Measurements from ENCODE around the gene ZFYVE16.
A peak's percentile ranks its signal among the peaks of the same experiment; 100 is the strongest.
"Not testable (repeated sequence)": the region's sequence is repeated elsewhere in the genome, so short reads cannot be mapped to it uniquely, and the experiment has no call there.

The ZFYVE16 gene

GRCh38 chr5:80407735-80408483, at the start of gene ZFYVE16:
ZFYVE16 (plus strand) TSS chr5:80408064; CDS start chr5:80434148, 26,084 bp downstream.
- DNase-seq = peak; percentile 100

GRCh38 chr5:80360914-80361444, 46.9 kb upstream of the ZFYVE16 start:
- no peak for DNase-seq

GRCh38 chr5:80364892-80365291, 43.0 kb upstream of the ZFYVE16 start:
- DNase-seq = no peak

- DNase-seq = no peak
These were observed 39.0 kb upstream of the ZFYVE16 start for GRCh38 chr5:80368661-80369480.

- no peak for DNase-seq
These were observed 38.3 kb upstream of the ZFYVE16 start for GRCh38 chr5:80369521-80369920.

GRCh38 chr5:80370390-80370789, 37.5 kb upstream of the ZFYVE16 start:
- DNase-seq = peak; percentile 41

GRCh38 chr5:80372780-80373179, 35.1 kb upstream of the ZFYVE16 start:
- no peak for DNase-seq

- no peak for DNase-seq
These were observed 33.7 kb upstream of the ZFYVE16 start for GRCh38 chr5:80374188-80374587.

GRCh38 chr5:80376557-80376956, 31.3 kb upstream of the ZFYVE16 start:
- no peak for DNase-seq

GRCh38 chr5:80382488-80382887, 25.4 kb upstream of the ZFYVE16 start:
- no peak for DNase-seq

- DNase-seq = peak; percentile 57
These were observed 20.6 kb upstream of the ZFYVE16 start for GRCh38 chr5:80387063-80387768.

- DNase-seq = peak; percentile 28
These were observed 18.3 kb upstream of the ZFYVE16 start for GRCh38 chr5:80389580-80389979.

GRCh38 chr5:80390413-80390812, 17.5 kb upstream of the ZFYVE16 start:
- not testable (repeated sequence) for DNase-seq

GRCh38 chr5:80391267-80391666, 16.6 kb upstream of the ZFYVE16 start:
- not testable (repeated sequence) for DNase-seq

- DNase-seq = peak; percentile 99
These were observed 8.2 kb upstream of the ZFYVE16 start for GRCh38 chr5:80399526-80400239.

GRCh38 chr5:80400368-80400767, 7.5 kb upstream of the ZFYVE16 start:
- peak; percentile 95 for DNase-seq

GRCh38 chr5:80403782-80404181, 4.1 kb upstream of the ZFYVE16 start:
- peak; percentile 72 for DNase-seq

GRCh38 chr5:80406980-80407734, 707 bp upstream of the ZFYVE16 start:
- peak; percentile 90 for DNase-seq

- DNase-seq = peak; percentile 70
These were observed 861 bp downstream of the ZFYVE16 start for GRCh38 chr5:80408484-80409366.

- peak; percentile 20 for DNase-seq
These were observed 1.6 kb downstream of the ZFYVE16 start for GRCh38 chr5:80409367-80409966.
